Activated naive CD4-positive, alpha-beta T cell treated with anti-CD3 and anti-CD28 coated beads for 36 hours (primary cell): ENCODE measurements around the gene ZBTB7C. TPM values are rescaled to one million over a fixed set of nuclear protein-coding genes. Genes with fewer than 3 reads are reported as not detected.

Experiments
- CTCF ChIA-PET: fragments of 350-600 bp; sonication (Branson Sonifier 250); formaldehyde crosslinking; loops from one replicate; lab custom pipeline; 2021; ENCODE audit warnings: antibody characterized with exemption; lab: Charles Lee
- DNase-seq: peaks from one replicate; pipeline ENCODE4 v3.0.0-alpha.2; 2020
- H3K27ac Mint-ChIP-seq: one replicate; pipeline ENCODE4 v1.8.0; 2021; ENCODE audit warnings: mild to moderate bottlenecking, mixed read lengths
- H3K27me3 Mint-ChIP-seq: one replicate; pipeline ENCODE4 v1.8.0; 2021; ENCODE audit warnings: low read depth, mixed read lengths
- H3K36me3 Mint-ChIP-seq: one replicate; pipeline ENCODE4 v1.8.0; 2021; ENCODE audit warnings: low read depth, mixed read lengths
- H3K4me1 Mint-ChIP-seq: one replicate; pipeline ENCODE4 v1.8.0; 2021; ENCODE audit warnings: low read depth, mixed read lengths
- H3K4me3 Mint-ChIP-seq: one replicate; pipeline ENCODE4 v1.8.0; 2021; ENCODE audit warnings: mild to moderate bottlenecking, moderate library complexity, mixed read lengths
- H3K9me3 Mint-ChIP-seq: one replicate; pipeline ENCODE4 v1.8.0; 2021; ENCODE audit warnings: mixed read lengths
- intact Hi-C: fragments of 100-400 bp; cut with micrococcal nuclease; formaldehyde crosslinking; loops from one replicate; pipeline ENCODE4 v1.15.1; 2023
- total RNA-seq, 2 experiments: library from RNA; stranded (reverse); gene quantifications; one replicate each; pipeline ENCODE4 v1.2.3, GENCODE V29; 2021

ZBTB7C gene
- not detected for total RNA-seq

DNA sequence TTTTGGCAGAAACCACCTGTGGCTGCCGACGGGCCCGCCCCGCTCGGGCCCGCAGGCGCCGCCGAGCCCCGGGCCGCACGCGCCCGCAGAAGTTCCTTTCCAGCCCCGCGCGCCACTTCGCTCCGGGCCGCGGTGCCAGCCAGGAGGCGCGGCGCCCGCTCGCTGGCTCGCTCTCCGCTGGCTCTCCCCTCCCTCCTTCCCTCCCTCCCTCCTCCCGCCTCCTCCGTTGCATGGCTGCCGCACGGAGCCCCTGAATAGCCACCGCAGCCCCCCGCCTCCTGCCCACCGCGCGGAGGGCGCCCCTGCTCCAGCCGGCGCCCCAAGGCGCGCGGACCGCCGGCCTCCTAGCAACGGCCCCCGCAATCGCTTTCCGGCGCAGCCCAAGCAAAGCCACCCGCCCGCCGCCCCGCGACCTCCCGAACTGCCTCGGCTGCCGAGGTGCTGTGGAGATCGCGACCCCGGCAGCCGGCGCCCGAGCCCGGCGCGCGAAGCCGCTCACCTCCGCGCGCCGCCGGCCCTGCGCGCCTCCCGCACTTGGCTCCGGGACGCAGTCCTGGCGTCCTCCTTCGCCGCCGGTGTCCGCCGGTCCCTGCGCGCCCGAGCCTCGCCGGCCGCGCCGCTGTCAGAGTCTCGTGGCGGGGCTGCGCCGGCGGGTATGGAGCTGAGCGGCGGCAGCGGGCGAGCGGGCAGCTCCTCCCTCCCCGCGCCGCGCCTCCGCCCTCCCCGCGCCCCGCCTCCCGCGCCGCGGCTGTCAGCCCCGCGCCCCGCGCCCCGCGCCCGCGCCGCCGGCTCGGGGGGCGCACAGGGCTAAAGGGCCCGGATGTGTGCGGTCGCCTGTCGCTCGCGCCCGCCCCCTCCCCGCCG lies at the start of gene ZBTB7C:
Gene ZBTB7C (minus strand): TSS at position 657 of the 864 bp plus-strand sequence.
- CTCF ChIA-PET: no interaction called here
- no peaks in the 10 kb centered on the region for H3K9me3 Mint-ChIP-seq
- H3K4me1 Mint-ChIP-seq: peaks cover 10% of the 10 kb centered on the region
- intact Hi-C loops: no loop called here
- DNase-seq: no peak
- H3K4me3 Mint-ChIP-seq: peak within 1 kb of the TSS; percentile 64
- no peaks in the 10 kb centered on the region for H3K36me3 Mint-ChIP-seq
- no peak within 1 kb of the TSS for H3K27ac Mint-ChIP-seq
- peaks cover 63% of the 10 kb centered on the region for H3K27me3 Mint-ChIP-seq

- no peak for DNase-seq
- peaks cover 26% of the 10 kb centered on the region for H3K4me1 Mint-ChIP-seq
- H3K9me3 Mint-ChIP-seq: no peaks in the 10 kb centered on the region
- no peak overlapping the region for H3K27ac Mint-ChIP-seq
- peaks cover 44% of the 10 kb centered on the region for H3K27me3 Mint-ChIP-seq
- H3K36me3 Mint-ChIP-seq: no peaks in the 10 kb centered on the region
- no peak overlapping the region for H3K4me3 Mint-ChIP-seq
- intact Hi-C loops: loop anchor here (1.0 kb wide), 1 partner anchor 12 kb away; no protein-coding TSS in a partner anchor
- CTCF ChIA-PET: interaction anchor here (1.5 to 2.1 kb wide), 2 partner anchors 10 to 12 kb away, joined by 8 to 11 read pairs; no protein-coding TSS in a partner anchor
These were observed 47.7 kb upstream of the ZBTB7C start for GRCh38 chr18:48456838-48457237.

GRCh38 chr18:48455555-48456478 lies 46.6 kb upstream of the ZBTB7C start:
- peak; percentile 45 for DNase-seq
- CTCF ChIA-PET: interaction anchor here (0.8 to 2.1 kb wide), 3 partner anchors 9 to 11 kb away, joined by 3 to 11 read pairs (median 8); no protein-coding TSS in a partner anchor
- Mint-ChIP-seq H3K36me3 (no peaks in the 10 kb centered on the region), H3K27me3 (peaks cover 44% of the 10 kb centered on the region), H3K27ac (no peak overlapping the region), H3K4me3 (no peak overlapping the region), H3K9me3 (no peaks in the 10 kb centered on the region), H3K4me1 (peaks cover 26% of the 10 kb centered on the region)
- intact Hi-C loops: loop anchor here (1.0 kb wide), 1 partner anchor 11 kb away; no protein-coding TSS in a partner anchor

DNA sequence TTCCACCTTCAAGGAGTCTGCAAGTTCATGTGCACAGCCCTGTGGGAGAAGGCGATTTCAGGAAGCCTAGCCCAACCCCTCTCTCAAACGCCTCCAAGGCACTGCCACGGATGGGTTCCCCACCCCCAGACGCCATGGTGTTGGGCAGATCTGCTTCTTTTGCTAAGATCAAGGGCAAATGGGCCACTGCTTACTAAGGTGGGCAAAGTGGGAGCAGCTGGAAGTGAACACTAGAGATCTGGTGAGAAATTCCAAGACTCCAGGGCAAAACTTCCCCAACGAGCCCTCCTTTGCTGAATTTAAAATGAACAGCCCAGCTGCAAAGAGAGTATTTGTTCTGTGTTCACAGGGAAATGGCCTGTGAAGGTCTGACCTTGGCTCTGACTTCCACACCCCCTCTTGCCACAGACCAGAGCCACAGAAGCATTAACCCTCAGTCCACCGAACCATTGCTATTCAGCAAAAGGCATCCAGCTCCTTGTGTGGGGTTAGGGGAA lies 45.1 kb upstream of the ZBTB7C start:
- intact Hi-C loops: no loop called here

GRCh38 chr18:48453330-48454066 lies 44.3 kb upstream of the ZBTB7C start:
- peaks cover 51% of the 10 kb centered on the region for H3K27me3 Mint-ChIP-seq
- no peak overlapping the region for H3K4me3 Mint-ChIP-seq
- no peak overlapping the region for H3K27ac Mint-ChIP-seq
- no peak for DNase-seq
- H3K9me3 Mint-ChIP-seq: no peaks in the 10 kb centered on the region
- intact Hi-C loops: no loop called here
- H3K36me3 Mint-ChIP-seq: no peaks in the 10 kb centered on the region
- peaks cover 26% of the 10 kb centered on the region for H3K4me1 Mint-ChIP-seq
- CTCF ChIA-PET: interaction anchor here (1.5 kb wide), 1 partner anchor 9 kb away, joined by 9 read pairs; no protein-coding TSS in a partner anchor

More for the DNA sequence above, 45.1 kb upstream of the ZBTB7C start:
- Mint-ChIP-seq H3K27me3 (peaks cover 49% of the 10 kb centered on the region), H3K4me3 (no peak overlapping the region), H3K9me3 (no peaks in the 10 kb centered on the region), H3K36me3 (no peaks in the 10 kb centered on the region), H3K4me1 (peaks cover 26% of the 10 kb centered on the region), H3K27ac (no peak overlapping the region)
- CTCF ChIA-PET: interaction anchor here (0.7 to 1.5 kb wide), 2 partner anchors 9 to 51 kb away, joined by 3 to 9 read pairs; no protein-coding TSS in a partner anchor
- DNase-seq: no peak

GRCh38 chr18:48452861-48453323 lies 43.7 kb upstream of the ZBTB7C start:
- H3K27me3 Mint-ChIP-seq: peaks cover 51% of the 10 kb centered on the region
- no peak overlapping the region for H3K27ac Mint-ChIP-seq
- H3K36me3 Mint-ChIP-seq: no peaks in the 10 kb centered on the region
- no peak for DNase-seq
- intact Hi-C loops: no loop called here
- CTCF ChIA-PET: no interaction called here
- no peaks in the 10 kb centered on the region for H3K9me3 Mint-ChIP-seq
- peaks cover 26% of the 10 kb centered on the region for H3K4me1 Mint-ChIP-seq
- H3K4me3 Mint-ChIP-seq: no peak overlapping the region

DNA sequence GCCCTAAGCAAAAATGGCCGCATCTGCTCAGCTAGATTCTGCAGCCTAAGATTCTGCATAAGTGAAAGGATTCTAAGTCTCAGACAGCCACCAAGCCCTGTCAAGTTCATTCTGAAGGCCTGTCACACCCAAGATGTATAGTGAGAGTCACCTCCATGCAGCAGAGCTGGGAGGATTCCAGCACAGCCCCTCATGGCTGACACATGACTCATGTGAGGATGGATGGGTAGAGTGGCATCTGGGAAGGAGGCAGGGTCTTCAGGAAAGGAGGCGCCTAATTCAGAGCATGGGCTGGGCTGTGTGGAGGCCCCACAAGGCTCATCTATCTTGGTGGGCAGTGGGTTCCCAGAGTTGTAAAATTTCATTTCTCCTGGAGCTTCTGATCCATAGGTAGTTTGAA lies 41.5 kb upstream of the ZBTB7C start:
- CTCF ChIA-PET: interaction anchor here (0.6 to 0.8 kb wide), 2 partner anchors 23 to 219 kb away, joined by 3 to 4 read pairs; no protein-coding TSS in a partner anchor

DNA sequence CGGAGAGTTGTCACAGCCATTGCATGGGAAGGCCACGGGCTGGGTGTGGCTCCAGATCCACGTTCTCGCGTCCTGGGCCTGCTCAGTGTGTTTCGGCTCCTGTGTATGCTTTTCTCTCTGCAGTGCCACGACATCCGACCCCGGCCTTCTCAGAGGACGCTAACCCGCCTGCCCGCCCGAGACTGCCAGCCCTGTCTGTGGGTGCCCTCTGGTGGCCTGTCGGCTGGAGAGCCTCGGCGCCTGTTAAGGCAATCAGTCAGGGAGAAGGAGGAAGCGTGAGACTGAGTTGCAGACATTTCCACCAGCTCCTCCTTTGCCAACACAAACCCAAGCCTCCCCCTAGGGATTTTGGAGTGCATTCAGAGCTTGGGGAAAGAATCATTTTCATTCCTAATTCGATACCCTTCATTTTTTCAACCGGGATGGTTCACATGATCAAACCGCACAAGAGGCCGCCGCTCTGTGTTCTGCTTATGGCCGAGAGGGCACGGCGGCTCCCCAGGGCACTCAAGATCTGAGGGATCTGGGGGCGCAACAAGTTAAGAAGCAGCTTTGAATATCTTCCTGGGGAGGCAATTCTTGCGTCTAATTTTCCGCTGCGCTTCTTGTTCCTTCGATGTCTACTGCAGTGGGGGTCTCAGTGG lies 37.5 kb upstream of the ZBTB7C start:
- Mint-ChIP-seq H3K4me1 (peaks cover 6% of the 10 kb centered on the region), H3K27ac (no peak overlapping the region), H3K36me3 (no peaks in the 10 kb centered on the region), H3K4me3 (no peak overlapping the region), H3K27me3 (peaks cover 33% of the 10 kb centered on the region), H3K9me3 (no peaks in the 10 kb centered on the region)
- CTCF ChIA-PET: interaction anchor here (0.7 to 3.5 kb wide), 17 partner anchors 8 to 439 kb away, joined by 3 to 27 read pairs (median 4); no protein-coding TSS in a partner anchor
- intact Hi-C loops: loop anchor here (1.0 to 2.0 kb wide), 4 partner anchors 36 to 674 kb away; no protein-coding TSS in a partner anchor
- DNase-seq: peak; percentile 84

More for the DNA sequence above, 41.5 kb upstream of the ZBTB7C start:
- intact Hi-C loops: no loop called here
- no peak overlapping the region for H3K4me3 Mint-ChIP-seq
- H3K27me3 Mint-ChIP-seq: peaks cover 46% of the 10 kb centered on the region
- H3K4me1 Mint-ChIP-seq: peaks cover 17% of the 10 kb centered on the region
- no peak for DNase-seq
- H3K36me3 Mint-ChIP-seq: no peaks in the 10 kb centered on the region
- H3K27ac Mint-ChIP-seq: no peak overlapping the region
- H3K9me3 Mint-ChIP-seq: no peaks in the 10 kb centered on the region

GRCh38 chr18:48445540-48445939 lies 36.4 kb upstream of the ZBTB7C start:
- intact Hi-C loops: loop anchor here (1.0 kb wide), 3 partner anchors 11 to 219 kb away; no protein-coding TSS in a partner anchor
- Mint-ChIP-seq H3K27ac (no peak overlapping the region), H3K4me3 (no peak overlapping the region), H3K27me3 (peaks cover 36% of the 10 kb centered on the region), H3K9me3 (no peaks in the 10 kb centered on the region), H3K36me3 (no peaks in the 10 kb centered on the region), H3K4me1 (peaks cover 6% of the 10 kb centered on the region)
- DNase-seq: peak; percentile 84
- CTCF ChIA-PET: interaction anchor here (0.6 to 3.5 kb wide), 35 partner anchors 9 to 1209 kb away, joined by 3 to 27 read pairs (median 4); no protein-coding TSS in a partner anchor

DNA sequence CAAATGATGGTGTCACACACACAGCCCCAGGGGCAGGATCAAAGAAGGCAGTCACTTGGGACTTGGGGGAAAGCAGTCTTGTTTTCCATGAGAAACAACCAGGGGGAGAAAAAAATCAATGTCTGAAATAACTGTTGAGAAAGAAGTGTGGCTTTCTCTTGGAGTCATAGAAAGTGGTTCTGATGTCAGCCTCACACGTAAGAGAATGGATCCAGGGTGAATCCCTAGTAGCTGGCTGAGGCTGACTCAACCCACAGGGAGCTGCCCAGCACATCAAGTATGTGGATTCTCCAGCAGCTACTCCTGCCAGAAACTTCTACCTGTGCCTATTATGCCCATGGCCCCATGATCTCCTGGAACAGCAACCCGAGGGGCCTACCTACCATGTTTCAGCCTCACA lies 33.6 kb upstream of the ZBTB7C start:
- CTCF ChIA-PET: interaction anchor here (0.5 to 2.4 kb wide), 5 partner anchors 22 to 435 kb away, joined by 3 to 8 read pairs (median 3); no protein-coding TSS in a partner anchor

More for the DNA sequence above, 33.6 kb upstream of the ZBTB7C start:
- intact Hi-C loops: no loop called here
- Mint-ChIP-seq H3K9me3 (no peaks in the 10 kb centered on the region), H3K4me1 (peaks cover 6% of the 10 kb centered on the region), H3K36me3 (no peaks in the 10 kb centered on the region), H3K27me3 (peaks cover 38% of the 10 kb centered on the region), H3K27ac (no peak overlapping the region), H3K4me3 (no peak overlapping the region)
- DNase-seq: no peak
